Heart left ventricle (tissue), 16 donors: Measurements from ENCODE around the gene PYM1. TPM values are rescaled to one million over a fixed set of nuclear protein-coding genes. Genes with fewer than 3 reads are reported as not detected.
A peak's percentile ranks its signal among the peaks of the same experiment; 100 is the strongest.

ENCODE experiments used
- ATAC-seq, 4 donors: fragments of 200-7000 bp; cut with Tn5 transposase; one replicate each; pipeline ENCODE4 v1.9.1; 2020 to 2022; ENCODE audit warnings: moderate library complexity in 4 of 4, mild to moderate bottlenecking in 3 of 4, moderate number of reproducible peaks in 1 of 4
- DNase-seq, 5 donors: peaks; one replicate each; pipeline ENCODE4 v3.0.0-alpha.2; 2020
- H3K27ac ChIP-seq, 12 donors: fragments of 200-600 bp; sonication (generic) in 4 of 12; one replicate each; pipeline versions ENCODE4 v1.5.0 to v1.8.0; 2016 to 2022; ENCODE audit warnings: mild to moderate bottlenecking in 2 of 12
- H3K27me3 ChIP-seq, 9 donors: fragments of 200-600 bp; sonication (generic) in 2 of 9; one replicate each; pipeline versions ENCODE4 v1.5.1 to v1.8.0; 2016 to 2022; ENCODE audit warnings: mild to moderate bottlenecking in 3 of 9
- H3K36me3 ChIP-seq, 9 donors: fragments of 200-600 bp; sonication (generic) in 2 of 9; one replicate each; pipeline versions ENCODE4 v1.5.0 to v1.8.0; 2018 to 2022; ENCODE audit warnings: mild to moderate bottlenecking in 2 of 9
- H3K4me1 ChIP-seq, 12 donors: fragments of 200-600 bp; sonication (generic) in 4 of 12; one replicate each; pipeline versions ENCODE4 v1.5.0 to v1.8.0; 2016 to 2022; ENCODE audit warnings: mild to moderate bottlenecking in 3 of 12
- H3K4me3 ChIP-seq, 12 donors: fragments of 200-600 bp; sonication (generic) in 4 of 12; one replicate each; pipeline versions ENCODE4 v1.5.0 to v1.8.0; 2017 to 2022; ENCODE audit warnings: mild to moderate bottlenecking in 9 of 12, moderate library complexity in 4 of 12
- H3K9me3 ChIP-seq, 12 donors: fragments of 200-600 bp; sonication (generic) in 4 of 12; one replicate each; pipeline versions ENCODE4 v1.5.0 to v1.8.0; 2016 to 2022; ENCODE audit warnings: mild to moderate bottlenecking in 1 of 12
- CTCF ChIP-seq, 12 donors: fragments of 200-600 bp; sonication (generic) in 4 of 12; IDR thresholded peaks; one replicate each; pipeline versions ENCODE4 v1.5.0 to v1.8.0; 2018 to 2022; ENCODE audit warnings: antibody characterized with exemption in 12 of 12, mild to moderate bottlenecking in 5 of 12
- POLR2A ChIP-seq, 2 donors: fragments of 450-650 bp; IDR thresholded peaks; one replicate each; pipeline ENCODE4 v1.6.1; 2017; ENCODE audit warnings: antibody characterized with exemption in 2 of 2, mild to moderate bottlenecking in 2 of 2, moderate library complexity in 2 of 2
- WGBS, 4 donors: extraction: QIAGEN DNeasy Blood & Tissue Kit in 2 of 4; methylation state at CpG; one replicate each; pipeline versions ENCODE4 v1.1.5 to v1.1.7; 2013 to 2018; 5-methylcytosine and 5-hydroxymethylcytosine counted together
- intact Hi-C, 10 donors: fragments of 100-400 bp; cut with DNase I; formaldehyde crosslinking; loops; one replicate each; pipeline versions ENCODE4 v1.11.1 to v1.14.2; 2022
- long read RNA-seq, 3 donors: library from polyadenylated mRNA; unstranded; transcript quantifications; one replicate each; pipeline ENCODE4 v2.0.0, GENCODE V29; 2020 to 2021
- polyA plus RNA-seq, 2 donors: library from polyadenylated mRNA; stranded (reverse); fragments of 200-250 nt; gene quantifications; one replicate each; pipeline ENCODE4 v1.2.3, GENCODE V29; 2013
- total RNA-seq, 9 donors: library from RNA; depleted of rRNA in 2 of 9; stranded (reverse); fragments of >200 nt in 2 of 9; fragmentation: NEBNext Ultra II Directional in 3 of 9; extraction: Animal tissue kit (Norgen Biotek cat#: 25700) in 3 of 9; gene quantifications; one replicate each; pipeline versions ENCODE4 v1.1.0 to v1.2.4, GENCODE V29; 2016 to 2023
- donor health status: ischemic (EF 13 %, LVEDD 7.1; RV severe dilation, severe dysfunction).
- donor health status: healthy with polysubstance abuse.
- donor health status: DM: no; HTN: yes; CAD: no.
- donor health status: DM: no; HTN: no; CAD: no.
- donor health status: ischemic (EF 25% LVEDD 6.9; RV normal size, moderate dysfunction).
- donor health status: ischemic (EF 25% LVEDD 5.7; RV mildly dilated, moderate dysfunction).
- donor health status: healthy.
- donor health status: DM: yes; HTN: yes; CAD: no.
- donor health status: ischemic (EF 35%, LVEDD 5.7; RV mildly dilated, moderate dysfunction).
- donor health status: nonischemic (EF 11% LVEDD 7.7; RV severe dilation, severe dysfunction).
- donor health status: DM: yes; HTN: yes; CAD: no.
- donor health status: PGD.
- donor health status: ischemic (EF 29% LVEDD 5.4; RV normal size, mild dysfunction).
- donor health status: nonischemic (EF 23%, LVEDD 6.1; RV moderate dilation, normal function).

PYM1 gene
- total RNA-seq (10 to 100 TPM; 12.0 to 22.3 (median 13.7) TPM), polyA plus RNA-seq (10 to 100 TPM; 19.8 to 33.6 TPM)
- long read RNA-seq, donor 1, transcript PYM1-203 (3 exons, 1,226 nt), result major isoform, 7 of 9 reads
- long read RNA-seq, donor 1, partial matches to known transcripts, result 0 of 9 reads
- long read RNA-seq, donor 1, other reads (novel, unspliced or antisense), result 2 of 9 reads
- long read RNA-seq, donor 2, transcript PYM1-202 (3 exons, 1,073 nt), result minor isoform, 8 of 32 reads
- long read RNA-seq, donor 2, transcript PYM1-203 (3 exons, 1,226 nt), result major isoform, 11 of 32 reads
- long read RNA-seq, donor 2, partial matches to known transcripts, result 1 of 32 reads
- long read RNA-seq, donor 2, other reads (novel, unspliced or antisense), result 11 of 32 reads
- long read RNA-seq, donor 3, transcript PYM1-203 (3 exons, 1,226 nt), result major isoform, 6 of 11 reads
- long read RNA-seq, donor 3, partial matches to known transcripts, result 1 of 11 reads
- long read RNA-seq, donor 3, other reads (novel, unspliced or antisense), result 3 of 11 reads

GRCh38 chr12:55927588-55928502 lies at the start of gene PYM1:
Gene PYM1, minus strand, starts transcription at chr12:55927894. Its CDS starts 133 bp downstream, at chr12:55927761.
- H3K9me3 ChIP-seq, result no peaks in the 10 kb centered on the region
- ATAC-seq, result peak; percentile 53 to 79 (median 69)
- peak within 1 kb of the TSS; percentile 53 to 95 (median 82) for H3K4me3 ChIP-seq
- H3K27ac ChIP-seq, result peak within 1 kb of the TSS; percentile 81 to 98 (median 97)
- H3K36me3 ChIP-seq, result peaks cover 0 to 13% (median 2%) of the 10 kb centered on the region in 9 donors
- TF ChIP-seq CTCF (IDR thresholded peaks at IDR 0.05) (peak in 1 of 12 donors; percentile 7), POLR2A (IDR thresholded peaks at IDR 0.05) (peak in 1 of 2 donors; percentile 67)
- intact Hi-C loops, result loop anchor here in 8 of 10 donors (1.0 to 5.0 kb wide), 9 partner anchors 44 to 111 kb away; partner anchors contain the start of genes DNAJC14 (in 3 of the 8), ORMDL2 (in 3 of the 8), SARNP (in 2 of the 8) and RAB5B (in 1 of the 8)
- H3K27me3 ChIP-seq, result no peaks in the 10 kb centered on the region
- peak; percentile 83 to 90 (median 85) for DNase-seq
- peaks cover 0 to 54% (median 37%) of the 10 kb centered on the region in 12 donors for H3K4me1 ChIP-seq
- 7 to 19% (median 9%) methylated on average over 23 to 49 of the region's 49 CpGs for WGBS, 4 donors

- DNase-seq, result peak in 4 of 5 donors; percentile 43 to 65 (median 56)
- ATAC-seq, result peak; percentile 6 to 43 (median 32)
- TF ChIP-seq CTCF (IDR thresholded peaks at IDR 0.05) (no peak), POLR2A (IDR thresholded peaks at IDR 0.05) (no peak)
- H3K9me3 ChIP-seq, result no peaks in the 10 kb centered on the region
- peak overlapping the region; percentile 79 to 100 (median 92) for H3K4me3 ChIP-seq
- H3K36me3 ChIP-seq, result peaks cover 0 to 29% (median under 1%) of the 10 kb centered on the region in 9 donors
- WGBS, 4 donors, result 0 to 1% (median 0%) methylated on average over 15 of the region's 15 CpGs
- intact Hi-C loops, result loop anchor here in 2 of 10 donors (5.0 kb wide), 3 partner anchors 42 to 157 kb away; partner anchors contain the start of genes DGKA (in 1 of the 2), ORMDL2 (in 1 of the 2), PYM1 (in 1 of the 2) and SARNP (in 1 of the 2)
- peaks cover 0 to 51% (median 30%) of the 10 kb centered on the region in 12 donors for H3K4me1 ChIP-seq
- peak overlapping the region; percentile 78 to 99 (median 94) for H3K27ac ChIP-seq
- H3K27me3 ChIP-seq, result no peaks in the 10 kb centered on the region
These were observed 46.6 kb upstream of the PYM1 start for GRCh38 chr12:55974308-55974730.

GRCh38 chr12:55973599-55974307 lies 46.1 kb upstream of the PYM1 start, which contains the start of gene RAB5B:
Gene RAB5B, plus strand, starts transcription at chr12:55974078. Its CDS starts 12,883 bp downstream, at chr12:55986961.
- Histone ChIP-seq H3K36me3 (peaks cover 0 to 25% (median 0%) of the 10 kb centered on the region in 9 donors), H3K4me1 (peaks cover 0 to 55% (median 30%) of the 10 kb centered on the region in 12 donors), H3K27ac (peak within 1 kb of the TSS; percentile 84 to 99 (median 96)), H3K4me3 (peak within 1 kb of the TSS; percentile 84 to 100 (median 92)), H3K9me3 (no peaks in the 10 kb centered on the region), H3K27me3 (no peaks in the 10 kb centered on the region)
- intact Hi-C loops, result loop anchor here in 2 of 10 donors (5.0 kb wide), 3 partner anchors 41 to 156 kb away; partner anchors contain the start of genes DGKA (in 1 of the 2), ORMDL2 (in 1 of the 2), PYM1 (in 1 of the 2) and SARNP (in 1 of the 2)
- TF ChIP-seq CTCF (IDR thresholded peaks at IDR 0.05) (peak in 8 of 12 donors; percentile 9 to 51 (median 34)), POLR2A (IDR thresholded peaks at IDR 0.05) (peak; percentile 96 to 99)
- ATAC-seq (peak; percentile 94 to 96 (median 95)), DNase-seq (peak; percentile 98 to 100 (median 100))
- WGBS, 4 donors, result 0 to 1% (median 0%) methylated on average over 34 to 39 of the region's 39 CpGs
